Tibial artery (tissue), 4 donors: ENCODE data around the gene RANBP3.

Experiments
- DNase-seq, 2 donors: peaks; one replicate each; pipeline ENCODE4 v3.0.0-alpha.2; 2019
- H3K27ac ChIP-seq, 2 donors: fragments of 200-600 bp; sonication (generic) in 1 of 2; 1 replicate in 1 of 2; 2 replicates in 1 of 2; pipeline ENCODE4 v1.5.1; 2018 to 2019; ENCODE audit warnings: mild to moderate bottlenecking in 1 of 2
- H3K27me3 ChIP-seq, 2 donors: fragments of 200-600 bp; sonication (generic) in 1 of 2; one replicate each; pipeline versions ENCODE4 v1.5.1 to v1.6.0; 2016 to 2019
- H3K36me3 ChIP-seq, 3 donors: fragments of 200-600 bp; sonication (generic) in 2 of 3; one replicate each; pipeline ENCODE4 v1.5.1; 2016 to 2019; ENCODE audit warnings: mild to moderate bottlenecking in 2 of 3
- H3K4me1 ChIP-seq, 4 donors: fragments of 200-600 bp; sonication (generic) in 2 of 4; 1 replicate in 3 of 4; 2 replicates in 1 of 4; pipeline ENCODE4 v1.5.1; 2016 to 2019
- H3K4me3 ChIP-seq, 2 donors: fragments of 200-600 bp; sonication (generic) in 1 of 2; 1 replicate in 1 of 2; 2 replicates in 1 of 2; pipeline ENCODE4 v1.5.1; 2018 to 2019; ENCODE audit warnings: mild to moderate bottlenecking in 2 of 2
- H3K9me3 ChIP-seq, 3 donors: fragments of 200-600 bp; sonication (generic) in 1 of 3; one replicate each; pipeline ENCODE4 v1.5.1; 2016 to 2019
- intact Hi-C: fragments of 100-400 bp; cut with DNase I; formaldehyde crosslinking; loops from one replicate; pipeline ENCODE4 v1.15.0; 2023; ENCODE audit warnings: low total_unique reads
- TF ChIP-seq, protein P1 (sequence below), 2 experiments: fragments of 200-600 bp in 1 of 2; fragments of 450-650 bp in 1 of 2; IDR thresholded peaks; one replicate each; pipeline ENCODE4 v1.5.1; 2017 to 2019; ENCODE audit warnings: antibody characterized with exemption in 2 of 2, mild to moderate bottlenecking in 1 of 2, moderate library complexity in 1 of 2

The RANBP3 gene

GRCh38 chr19:5983367-5983955 lies 5.5 kb upstream of the RANBP3 start:
- no peak for DNase-seq
- no peak overlapping the region for H3K4me3 ChIP-seq
- no peaks in the 10 kb centered on the region for H3K27me3 ChIP-seq
- intact Hi-C loops = loop anchor here (10.0 kb wide), 1 partner anchor 131 kb away; the partner anchor contains the start of gene RFX2
- no peak overlapping the region for H3K27ac ChIP-seq
- H3K36me3 ChIP-seq = no peaks in the 10 kb centered on the region
- TF ChIP-seq, protein P1, sequence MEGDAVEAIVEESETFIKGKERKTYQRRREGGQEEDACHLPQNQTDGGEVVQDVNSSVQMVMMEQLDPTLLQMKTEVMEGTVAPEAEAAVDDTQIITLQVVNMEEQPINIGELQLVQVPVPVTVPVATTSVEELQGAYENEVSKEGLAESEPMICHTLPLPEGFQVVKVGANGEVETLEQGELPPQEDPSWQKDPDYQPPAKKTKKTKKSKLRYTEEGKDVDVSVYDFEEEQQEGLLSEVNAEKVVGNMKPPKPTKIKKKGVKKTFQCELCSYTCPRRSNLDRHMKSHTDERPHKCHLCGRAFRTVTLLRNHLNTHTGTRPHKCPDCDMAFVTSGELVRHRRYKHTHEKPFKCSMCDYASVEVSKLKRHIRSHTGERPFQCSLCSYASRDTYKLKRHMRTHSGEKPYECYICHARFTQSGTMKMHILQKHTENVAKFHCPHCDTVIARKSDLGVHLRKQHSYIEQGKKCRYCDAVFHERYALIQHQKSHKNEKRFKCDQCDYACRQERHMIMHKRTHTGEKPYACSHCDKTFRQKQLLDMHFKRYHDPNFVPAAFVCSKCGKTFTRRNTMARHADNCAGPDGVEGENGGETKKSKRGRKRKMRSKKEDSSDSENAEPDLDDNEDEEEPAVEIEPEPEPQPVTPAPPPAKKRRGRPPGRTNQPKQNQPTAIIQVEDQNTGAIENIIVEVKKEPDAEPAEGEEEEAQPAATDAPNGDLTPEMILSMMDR (IDR thresholded peaks at IDR 0.05) = no peak
- H3K4me1 ChIP-seq = peaks cover 6 to 48% (median 23%) of the 10 kb centered on the region in 4 donors
- no peaks in the 10 kb centered on the region for H3K9me3 ChIP-seq

GRCh38 chr19:5978606-5979552 lies 939 bp upstream of the RANBP3 start:
- H3K36me3 ChIP-seq = peaks cover 5 to 12% (median 8%) of the 10 kb centered on the region in 3 donors
- intact Hi-C loops = loop anchor here (2.0 kb wide), 1 partner anchor 74 kb away; the partner anchor contains the start of gene VMAC
- DNase-seq = no peak
- H3K4me1 ChIP-seq = peaks cover 6 to 52% (median 37%) of the 10 kb centered on the region in 4 donors
- peak overlapping the region; percentile 83 to 89 for H3K27ac ChIP-seq
- no peaks in the 10 kb centered on the region for H3K9me3 ChIP-seq
- H3K27me3 ChIP-seq = no peaks in the 10 kb centered on the region
- peak overlapping the region; percentile 64 to 78 for H3K4me3 ChIP-seq
- TF ChIP-seq, protein P1 (IDR thresholded peaks at IDR 0.05) = no peak

- TF ChIP-seq, protein P1 (IDR thresholded peaks at IDR 0.05) = no peak
- Histone ChIP-seq H3K36me3 (peaks cover 5 to 22% (median 10%) of the 10 kb centered on the region in 3 donors), H3K4me1 (peaks cover 6 to 52% (median 37%) of the 10 kb centered on the region in 4 donors), H3K9me3 (no peaks in the 10 kb centered on the region), H3K4me3 (peak overlapping the region; percentile 64 to 78), H3K27ac (peak overlapping the region; percentile 83 to 89), H3K27me3 (no peaks in the 10 kb centered on the region)
- no peak for DNase-seq
- intact Hi-C loops = no loop called here
Observed at GRCh38 chr19:5977222-5977784, 637 bp downstream of the RANBP3 start.

- H3K27me3 ChIP-seq = no peaks in the 10 kb centered on the region
- no peaks in the 10 kb centered on the region for H3K9me3 ChIP-seq
- DNase-seq = no peak
- H3K4me1 ChIP-seq = peaks cover 6 to 52% (median 37%) of the 10 kb centered on the region in 4 donors
- peaks cover 5 to 28% (median 10%) of the 10 kb centered on the region in 3 donors for H3K36me3 ChIP-seq
- H3K4me3 ChIP-seq = peak overlapping the region; percentile 64 to 78
- peak overlapping the region in 1 of 2 donors; percentile 89 for H3K27ac ChIP-seq
- TF ChIP-seq, protein P1 (IDR thresholded peaks at IDR 0.05) = no peak
- intact Hi-C loops = no loop called here
Observed at GRCh38 chr19:5976768-5977167, 1.2 kb downstream of the RANBP3 start.

DNA sequence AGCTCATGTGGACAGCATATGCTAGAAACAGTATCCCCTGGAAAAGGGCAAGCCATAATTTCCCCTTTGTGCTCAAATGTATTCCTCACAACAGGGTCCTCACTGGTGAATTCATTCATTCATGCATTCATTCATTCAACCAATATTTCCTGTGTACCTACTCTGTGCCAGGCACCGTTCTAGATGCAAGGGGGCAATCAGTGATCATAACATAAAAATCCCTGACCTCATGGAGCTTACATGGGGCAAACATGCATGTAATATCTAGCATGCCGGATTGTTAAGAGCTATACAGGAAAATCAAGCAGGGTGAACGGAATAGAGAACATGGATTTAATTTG lies 2.6 kb downstream of the RANBP3 start:
- H3K9me3 ChIP-seq = no peaks in the 10 kb centered on the region
- peaks cover 5 to 31% (median 10%) of the 10 kb centered on the region in 3 donors for H3K36me3 ChIP-seq
- H3K4me1 ChIP-seq = peaks cover 6 to 52% (median 39%) of the 10 kb centered on the region in 4 donors
- H3K27me3 ChIP-seq = no peaks in the 10 kb centered on the region
- DNase-seq = no peak
- no peak overlapping the region for H3K4me3 ChIP-seq
- intact Hi-C loops = no loop called here
- H3K27ac ChIP-seq = no peak overlapping the region
- TF ChIP-seq, protein P1 (IDR thresholded peaks at IDR 0.05) = no peak
